Activated CD8-positive, alpha-beta T cell treated with anti-CD3 and anti-CD28 coated beads, Interleukin-2, amount 10 ng/mL, durations not matched to agents 7 days and 5 days (primary cell): ENCODE results near the gene C19orf85. TPM values are rescaled to one million over a fixed set of nuclear protein-coding genes. Genes with fewer than 3 reads are reported as not detected.

Experiments
- ATAC-seq: fragments of 150-1000 bp; cut with Tn5 transposase; one replicate; pipeline ENCODE4 v1.10.0; 2021; ENCODE audit warnings: moderate library complexity
- CTCF ChIA-PET: fragments of 350-600 bp; sonication (Branson Sonifier 250); formaldehyde crosslinking; loops from one replicate; lab custom pipeline; 2021; ENCODE audit warnings: antibody characterized with exemption; lab: Charles Lee
- POLR2A ChIA-PET: fragments of 350-600 bp; sonication (Branson Sonifier 250); formaldehyde crosslinking; loops from one replicate; lab custom pipeline; 2021; ENCODE audit warnings: antibody characterized with exemption; lab: Charles Lee
- DNase-seq: peaks from one replicate; pipeline ENCODE4 v3.0.0-alpha.2; 2020
- H3K27ac Mint-ChIP-seq: one replicate; pipeline ENCODE4 v1.8.0; 2021; ENCODE audit warnings: mild to moderate bottlenecking, mixed read lengths
- H3K27me3 Mint-ChIP-seq: one replicate; pipeline ENCODE4 v1.8.0; 2021; ENCODE audit warnings: low read depth, mixed read lengths
- H3K36me3 Mint-ChIP-seq: one replicate; pipeline ENCODE4 v1.8.0; 2021; ENCODE audit warnings: low read depth, mixed read lengths
- H3K4me1 Mint-ChIP-seq: one replicate; pipeline ENCODE4 v1.8.0; 2021; ENCODE audit warnings: low read depth, mixed read lengths
- H3K4me3 Mint-ChIP-seq: one replicate; pipeline ENCODE4 v1.8.0; 2021; ENCODE audit warnings: mild to moderate bottlenecking, mixed read lengths
- H3K9me3 Mint-ChIP-seq: one replicate; pipeline ENCODE4 v1.8.0; 2022; ENCODE audit warnings: mixed read lengths; ENCODE audit not compliant: insufficient read depth
- total RNA-seq, 2 experiments: library from RNA; stranded (reverse); gene quantifications; one replicate each; pipeline ENCODE4 v1.2.3, GENCODE V29; 2021

Gene C19orf85
- total RNA-seq, 2 experiments from 2014 or later, result not detected

DNA sequence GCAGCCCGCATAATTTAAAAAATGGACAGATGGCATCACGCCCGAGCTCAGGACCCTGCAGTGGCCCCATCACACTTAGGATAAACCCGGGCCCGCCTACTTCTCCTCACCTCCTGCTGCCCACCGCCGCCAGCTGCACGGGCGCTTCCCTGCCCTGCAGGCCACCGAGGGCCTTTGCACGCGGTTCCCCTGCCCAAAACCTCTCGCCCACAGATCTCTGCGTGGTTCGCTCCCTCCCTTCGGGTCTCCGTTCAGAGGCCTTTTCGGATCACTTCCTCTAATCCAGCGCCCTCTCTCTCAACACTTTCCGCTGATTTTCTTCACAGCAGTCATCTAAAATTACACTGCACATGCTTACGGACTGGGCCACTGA lies 23.2 kb downstream of the C19orf85 start:
- Mint-ChIP-seq H3K4me3 (peak overlapping the region; percentile 1), H3K9me3 (no peaks in the 10 kb centered on the region), H3K27ac (peak overlapping the region; percentile 2), H3K4me1 (peaks cover 12% of the 10 kb centered on the region), H3K36me3 (peaks cover 3% of the 10 kb centered on the region), H3K27me3 (peaks cover 64% of the 10 kb centered on the region)
- POLR2A ChIA-PET, result no interaction called here
- CTCF ChIA-PET, result interaction anchor here (1.2 to 2.2 kb wide), 2 partner anchors 12 to 63 kb away, joined by 4 to 5 read pairs; no protein-coding TSS in a partner anchor
- ATAC-seq, result no peak
- no peak for DNase-seq

DNA sequence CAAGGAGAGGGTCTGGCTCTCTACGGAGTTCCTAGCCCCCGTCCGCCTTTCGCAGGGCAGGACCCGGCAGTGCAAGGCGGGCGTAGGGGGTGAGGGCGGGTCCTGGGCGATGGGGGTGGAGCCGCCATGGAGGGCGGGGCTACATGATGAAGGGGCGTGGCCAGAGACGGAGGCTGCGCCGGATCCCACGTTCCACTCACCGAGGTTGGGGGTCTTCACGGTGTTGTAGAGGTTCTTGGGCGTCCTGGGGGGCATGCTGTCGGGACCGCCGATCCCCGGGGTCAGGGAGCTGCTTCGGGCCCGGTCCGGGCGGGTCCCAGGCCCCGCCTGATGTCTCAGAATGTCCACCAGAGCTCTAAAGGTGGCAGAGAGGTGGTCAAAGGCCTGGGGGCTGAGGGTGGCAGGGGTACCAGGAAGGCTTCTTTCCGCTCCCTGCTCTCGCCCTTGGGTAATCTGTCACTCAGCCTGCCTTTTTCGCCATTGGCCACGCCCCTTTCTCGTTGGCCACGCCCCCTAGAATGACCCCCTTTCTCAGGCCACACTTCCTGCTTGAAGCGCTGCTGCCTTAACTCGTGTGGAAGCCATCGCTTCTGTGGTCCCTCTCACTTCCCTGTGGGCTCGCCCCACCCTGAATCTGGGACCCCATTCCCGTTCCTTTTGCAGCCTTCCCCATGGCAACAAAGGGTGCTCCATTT lies 24.0 kb downstream of the C19orf85 start:
- H3K27ac Mint-ChIP-seq, result peak overlapping the region; percentile 12
- peaks cover 3% of the 10 kb centered on the region for H3K36me3 Mint-ChIP-seq
- H3K9me3 Mint-ChIP-seq, result no peaks in the 10 kb centered on the region

DNA sequence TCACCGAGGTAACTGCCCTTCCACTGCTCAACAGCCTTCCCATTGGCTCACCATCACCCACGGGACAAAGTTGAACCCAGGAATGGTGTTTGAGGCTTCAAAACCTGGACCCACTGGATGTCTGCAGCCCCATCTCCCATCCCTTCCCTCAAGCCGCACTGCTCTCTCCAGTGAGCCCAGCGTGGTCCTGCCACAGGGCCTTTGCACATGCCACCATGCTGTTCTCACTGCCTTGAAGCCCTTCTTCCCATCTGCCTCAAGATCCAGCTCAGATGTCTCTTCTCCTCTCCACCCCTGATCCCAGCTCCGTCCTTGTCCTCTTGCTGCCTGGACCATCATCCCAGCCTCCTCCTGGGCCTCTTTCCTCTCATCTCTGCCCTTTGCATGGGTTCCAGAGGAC lies 25.5 kb downstream of the C19orf85 start:
- DNase-seq, result no peak
- Mint-ChIP-seq H3K9me3 (no peaks in the 10 kb centered on the region), H3K27me3 (peaks cover 52% of the 10 kb centered on the region), H3K4me1 (peaks cover 12% of the 10 kb centered on the region), H3K36me3 (peaks cover 3% of the 10 kb centered on the region), H3K4me3 (no peak overlapping the region), H3K27ac (no peak overlapping the region)
- no peak for ATAC-seq
- ChIA-PET CTCF (no interaction called here), POLR2A (no interaction called here)

More for the DNA sequence above, 24.0 kb downstream of the C19orf85 start:
- DNase-seq, result no peak
- no peak for ATAC-seq
- POLR2A ChIA-PET, result interaction anchor here (0.5 kb wide), 1 partner anchor 57 kb away, joined by 4 read pairs; no protein-coding TSS in a partner anchor
- peaks cover 62% of the 10 kb centered on the region for H3K27me3 Mint-ChIP-seq
- H3K4me3 Mint-ChIP-seq, result no peak overlapping the region
- H3K4me1 Mint-ChIP-seq, result peaks cover 12% of the 10 kb centered on the region
- CTCF ChIA-PET, result interaction anchor here (1.2 to 2.2 kb wide), 2 partner anchors 13 to 63 kb away, joined by 4 to 5 read pairs; no protein-coding TSS in a partner anchor

DNA sequence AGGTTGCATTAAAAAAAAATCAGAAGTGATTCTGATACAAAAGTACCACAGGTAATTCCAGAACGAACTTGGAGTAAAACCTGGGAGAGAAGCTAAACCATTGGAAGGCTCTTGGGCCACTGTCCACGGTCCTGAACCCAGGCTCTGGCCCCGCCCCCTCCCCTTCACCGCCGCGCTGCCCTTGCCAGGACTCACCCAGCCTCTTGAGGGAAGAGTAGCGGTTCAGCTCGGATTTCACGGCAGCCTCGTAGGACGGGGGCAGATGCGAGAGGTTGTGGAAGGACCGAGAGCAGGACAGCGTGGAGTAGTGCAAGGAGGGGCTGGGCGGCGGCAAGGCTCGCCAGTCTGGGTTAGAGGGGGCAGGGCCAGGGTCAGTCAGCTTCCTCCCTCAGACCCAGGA lies 27.1 kb downstream of the C19orf85 start:
- Mint-ChIP-seq H3K9me3 (no peaks in the 10 kb centered on the region), H3K36me3 (peaks cover 3% of the 10 kb centered on the region), H3K4me3 (no peak overlapping the region), H3K27ac (no peak overlapping the region), H3K4me1 (peaks cover 12% of the 10 kb centered on the region), H3K27me3 (peaks cover 41% of the 10 kb centered on the region)
- POLR2A ChIA-PET, result interaction anchor here (0.7 to 1.3 kb wide), 3 partner anchors 30 to 196 kb away, joined by 3 to 4 read pairs (median 4); partner anchors contain the start of gene UBE2S
- ATAC-seq, result no peak
- CTCF ChIA-PET, result interaction anchor here (0.8 to 1.2 kb wide), 5 partner anchors 10 to 195 kb away, joined by 3 to 5 read pairs (median 3); partner anchors contain the start of gene ZNF865
- DNase-seq, result peak; percentile 49

DNA sequence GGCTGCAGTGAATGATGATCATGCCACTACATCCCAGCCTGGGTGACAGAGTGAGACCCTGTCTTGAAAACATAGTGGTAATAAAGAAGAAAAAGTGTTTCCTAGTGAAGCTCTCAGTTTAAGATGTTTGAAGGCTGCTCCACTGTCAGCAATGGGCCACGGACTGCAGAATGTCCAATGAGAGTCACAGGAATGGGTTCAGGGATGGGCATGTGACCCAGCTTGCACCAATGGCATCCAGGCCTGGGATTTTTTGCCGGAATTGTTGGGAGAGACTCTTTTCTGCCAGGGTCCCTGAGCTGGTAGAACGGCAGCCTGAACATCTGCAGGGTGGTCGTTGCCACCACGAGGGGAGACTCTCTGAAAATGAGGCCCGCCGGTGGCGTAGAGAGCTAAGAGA lies 27.7 kb downstream of the C19orf85 start:
- DNase-seq (no peak), ATAC-seq (no peak)
- POLR2A ChIA-PET, result interaction anchor here (1.3 kb wide), 1 partner anchor 30 kb away, joined by 4 read pairs; no protein-coding TSS in a partner anchor
- Mint-ChIP-seq H3K27ac (no peak overlapping the region), H3K4me1 (peaks cover 12% of the 10 kb centered on the region), H3K9me3 (no peaks in the 10 kb centered on the region), H3K36me3 (peaks cover 3% of the 10 kb centered on the region), H3K4me3 (no peak overlapping the region), H3K27me3 (peaks cover 41% of the 10 kb centered on the region)
- CTCF ChIA-PET, result interaction anchor here (0.8 to 1.7 kb wide), 6 partner anchors 10 to 196 kb away, joined by 3 to 5 read pairs (median 3); partner anchors contain the start of gene ZNF865

DNA sequence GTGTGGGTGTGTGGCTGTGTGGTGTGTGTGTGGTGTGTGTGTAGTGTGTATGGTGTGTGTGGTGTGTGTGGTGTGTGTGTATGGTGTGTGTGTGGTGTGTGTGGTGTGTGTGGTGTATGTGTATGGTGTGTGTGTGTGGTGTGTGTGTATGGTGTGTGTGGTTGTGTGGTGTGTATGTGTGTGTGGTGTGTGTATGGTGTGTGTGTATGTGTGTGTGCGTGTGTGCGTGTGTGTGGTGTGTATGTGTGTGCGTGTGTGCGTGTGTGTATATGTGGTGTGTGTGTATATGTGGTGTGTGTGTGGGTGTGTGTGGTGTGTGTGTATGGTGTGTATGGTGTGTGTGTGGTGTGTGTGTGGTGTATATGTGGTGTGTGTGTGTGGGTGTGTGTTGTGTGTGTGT lies 29.5 kb downstream of the C19orf85 start:
- H3K9me3 Mint-ChIP-seq, result no peaks in the 10 kb centered on the region
- peaks cover 35% of the 10 kb centered on the region for H3K27me3 Mint-ChIP-seq

DNA sequence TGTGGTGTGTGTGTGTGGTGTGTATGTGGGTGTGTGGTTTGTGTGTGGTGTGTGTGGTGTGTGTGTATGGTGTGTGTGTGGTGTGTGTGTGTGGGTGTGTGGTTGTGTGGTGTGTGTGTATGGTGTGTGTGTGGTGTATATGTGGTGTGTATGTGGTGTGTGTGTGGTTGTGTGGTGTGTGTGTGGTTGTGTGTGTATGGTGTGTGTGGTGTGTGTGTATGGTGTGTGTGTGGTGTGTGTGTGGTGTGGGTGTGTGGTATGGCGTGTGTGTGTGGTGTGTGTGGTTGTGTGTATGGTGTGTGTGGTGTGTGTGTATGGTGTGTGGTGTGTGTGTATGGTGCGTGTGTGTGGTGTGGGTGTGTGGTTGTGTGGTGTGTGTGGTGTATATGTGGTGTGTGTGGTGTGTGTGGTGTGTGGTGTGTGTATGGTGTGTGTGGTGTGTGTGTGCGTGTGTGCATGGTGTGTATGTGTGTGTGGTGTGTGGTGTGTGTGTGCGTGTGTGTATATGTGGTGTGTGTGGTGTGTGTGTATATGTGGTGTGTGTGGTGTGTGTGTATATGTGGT lies 30.1 kb downstream of the C19orf85 start:
- peaks cover 30% of the 10 kb centered on the region for H3K27me3 Mint-ChIP-seq

More for the DNA sequence above, 29.5 kb downstream of the C19orf85 start:
- no peak overlapping the region for H3K27ac Mint-ChIP-seq
- DNase-seq (no peak), ATAC-seq (no peak)
- ChIA-PET CTCF (interaction anchor here (1.7 kb wide), 1 partner anchor 70 kb away, joined by 3 read pairs; no protein-coding TSS in a partner anchor), POLR2A (no interaction called here)
- H3K4me3 Mint-ChIP-seq, result no peak overlapping the region
- no peaks in the 10 kb centered on the region for H3K4me1 Mint-ChIP-seq
- no peaks in the 10 kb centered on the region for H3K36me3 Mint-ChIP-seq

DNA sequence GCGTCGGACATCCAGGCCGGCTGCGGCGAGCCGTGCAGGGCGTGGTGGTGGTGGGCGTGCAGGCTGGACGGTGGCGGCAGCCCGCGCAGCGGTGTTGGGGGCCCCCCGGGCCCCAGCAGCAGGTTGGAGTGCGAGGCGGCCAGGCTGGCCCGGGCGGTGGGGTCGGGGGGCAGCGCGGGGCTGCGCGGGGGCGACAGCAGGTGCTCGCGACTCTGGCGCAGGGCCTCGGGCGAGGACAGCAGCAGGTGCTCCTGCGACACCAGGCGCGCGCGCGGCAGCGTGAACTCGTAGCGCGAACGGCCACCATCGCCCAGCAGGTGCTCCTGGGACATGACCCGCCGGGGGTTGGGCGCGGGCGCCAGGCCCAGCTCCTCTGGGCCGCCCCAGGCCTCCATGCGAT lies 31.3 kb downstream of the C19orf85 start:
- no peaks in the 10 kb centered on the region for H3K36me3 Mint-ChIP-seq
- DNase-seq (no peak), ATAC-seq (no peak)
- POLR2A ChIA-PET, result no interaction called here
- CTCF ChIA-PET, result no interaction called here
- H3K9me3 Mint-ChIP-seq, result no peaks in the 10 kb centered on the region
- no peak overlapping the region for H3K27ac Mint-ChIP-seq
- no peak overlapping the region for H3K4me3 Mint-ChIP-seq
- peaks cover 25% of the 10 kb centered on the region for H3K27me3 Mint-ChIP-seq
- no peaks in the 10 kb centered on the region for H3K4me1 Mint-ChIP-seq

More for the DNA sequence above, 30.1 kb downstream of the C19orf85 start:
- no peaks in the 10 kb centered on the region for H3K9me3 Mint-ChIP-seq
- no peaks in the 10 kb centered on the region for H3K36me3 Mint-ChIP-seq
- no peak for DNase-seq
- no peaks in the 10 kb centered on the region for H3K4me1 Mint-ChIP-seq
- H3K4me3 Mint-ChIP-seq, result no peak overlapping the region
- CTCF ChIA-PET, result no interaction called here
- POLR2A ChIA-PET, result interaction anchor here (0.5 kb wide), 1 partner anchor 50 kb away, joined by 3 read pairs; the partner anchor contains the start of gene TMEM238
- ATAC-seq, result no peak
- no peak overlapping the region for H3K27ac Mint-ChIP-seq

DNA sequence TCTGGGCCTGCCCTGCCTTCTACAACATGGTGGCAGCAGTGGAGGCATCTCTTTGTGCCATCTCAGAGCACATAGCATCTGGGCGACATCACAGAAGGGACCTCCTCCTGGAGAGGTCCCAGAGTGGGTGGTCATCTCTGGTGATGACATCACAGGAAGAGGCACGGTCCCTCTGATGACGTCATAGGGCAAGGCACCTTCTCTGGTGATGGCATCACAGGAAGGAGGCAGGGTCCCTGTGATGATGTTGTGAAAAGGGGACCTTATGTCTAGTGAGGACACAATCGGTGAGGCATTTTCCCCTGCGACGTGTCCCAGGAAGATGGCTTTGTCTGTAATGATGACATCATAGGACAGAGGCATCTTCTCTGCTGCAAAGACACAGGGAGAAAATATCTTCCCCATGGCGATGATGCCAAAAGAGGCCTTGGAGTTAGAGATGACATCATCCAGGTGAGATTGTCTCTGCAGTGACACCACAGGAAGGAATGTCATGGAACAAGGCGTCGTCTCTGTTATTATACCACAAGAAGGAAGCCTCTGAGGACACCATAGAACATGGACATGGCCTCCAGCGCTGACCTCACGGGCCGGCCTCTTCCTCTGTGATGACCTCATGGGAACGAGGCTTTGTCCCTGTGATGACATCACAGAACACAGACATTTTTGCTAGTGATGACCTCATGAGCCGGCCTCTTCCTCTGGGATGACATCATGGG lies 32.2 kb downstream of the C19orf85 start:
- ChIA-PET CTCF (no interaction called here), POLR2A (no interaction called here)
- DNase-seq, result no peak
- Mint-ChIP-seq H3K4me1 (no peaks in the 10 kb centered on the region), H3K4me3 (no peak overlapping the region), H3K27ac (no peak overlapping the region), H3K36me3 (no peaks in the 10 kb centered on the region), H3K9me3 (no peaks in the 10 kb centered on the region), H3K27me3 (peaks cover 25% of the 10 kb centered on the region)
- no peak for ATAC-seq

DNA sequence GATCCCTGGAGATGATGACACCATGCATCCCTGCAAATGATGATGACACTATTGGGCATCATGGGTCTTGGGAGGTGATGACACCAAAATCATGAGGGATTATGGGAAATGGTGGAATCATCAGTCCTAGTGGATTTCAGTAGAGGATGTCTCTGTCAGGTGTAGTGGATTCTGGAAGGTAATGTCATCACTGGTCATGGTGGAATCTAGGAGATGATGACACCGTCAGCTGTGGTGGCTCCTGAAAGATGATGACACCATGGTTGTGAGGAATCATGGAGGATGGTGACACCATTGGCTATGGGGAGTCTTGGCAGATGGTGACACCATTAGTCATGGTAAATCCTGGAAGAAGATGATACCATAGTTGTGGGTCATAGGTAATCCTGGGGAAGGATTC lies 33.4 kb downstream of the C19orf85 start:
- no peak overlapping the region for H3K4me3 Mint-ChIP-seq
- ATAC-seq, result no peak
- peaks cover 17% of the 10 kb centered on the region for H3K27me3 Mint-ChIP-seq
- ChIA-PET CTCF (no interaction called here), POLR2A (no interaction called here)
- H3K36me3 Mint-ChIP-seq, result no peaks in the 10 kb centered on the region
- no peak for DNase-seq
- no peaks in the 10 kb centered on the region for H3K4me1 Mint-ChIP-seq
- no peak overlapping the region for H3K27ac Mint-ChIP-seq
- no peaks in the 10 kb centered on the region for H3K9me3 Mint-ChIP-seq

DNA sequence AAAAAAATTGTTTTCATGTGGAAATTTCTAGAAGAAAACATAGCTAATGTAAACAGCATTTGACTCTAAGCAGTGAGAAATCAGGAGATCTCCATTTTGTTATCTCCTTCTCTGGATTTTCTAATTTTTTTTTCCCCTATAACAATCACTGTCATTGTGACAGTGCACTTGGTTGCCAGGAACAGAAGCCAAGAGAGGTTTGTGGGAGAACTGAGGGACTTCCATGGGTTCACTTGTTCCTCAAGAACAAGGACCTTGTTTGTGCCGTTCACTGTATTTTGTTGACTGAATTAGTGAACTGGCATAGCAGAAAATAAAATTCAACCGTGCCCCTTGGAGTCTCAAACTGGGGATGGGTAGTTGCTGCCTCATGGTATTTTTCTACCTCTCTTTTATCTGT lies 38.5 kb downstream of the C19orf85 start:
- ChIA-PET POLR2A (interaction anchor here (0.6 kb wide), 1 partner anchor 80 kb away, joined by 3 read pairs; no protein-coding TSS in a partner anchor), CTCF (interaction anchor here (0.6 kb wide), 1 partner anchor 15 kb away, joined by 3 read pairs; no protein-coding TSS in a partner anchor)
- no peak overlapping the region for H3K4me3 Mint-ChIP-seq
- ATAC-seq, result no peak
- no peak overlapping the region for H3K27ac Mint-ChIP-seq
- H3K36me3 Mint-ChIP-seq, result no peaks in the 10 kb centered on the region
- DNase-seq, result no peak
- peaks cover 8% of the 10 kb centered on the region for H3K4me1 Mint-ChIP-seq
- no peaks in the 10 kb centered on the region for H3K9me3 Mint-ChIP-seq
- peaks cover 17% of the 10 kb centered on the region for H3K27me3 Mint-ChIP-seq
